GM12873 (cell line): ENCODE data around the gene ITK.
A peak's percentile ranks its signal among the peaks of the same experiment; 100 is the strongest.

Experiments
- TF ChIP-seq, protein P1 (sequence below): IDR thresholded peaks from 2 replicates; pipeline ENCODE4 v1.5.1; 2012; ENCODE audit warnings: low read depth, mild to moderate bottlenecking, moderate library complexity, low read length, control low read depth; ENCODE audit not compliant: insufficient read depth; ENCODE audit errors: missing control alignments

The ITK gene

DNA sequence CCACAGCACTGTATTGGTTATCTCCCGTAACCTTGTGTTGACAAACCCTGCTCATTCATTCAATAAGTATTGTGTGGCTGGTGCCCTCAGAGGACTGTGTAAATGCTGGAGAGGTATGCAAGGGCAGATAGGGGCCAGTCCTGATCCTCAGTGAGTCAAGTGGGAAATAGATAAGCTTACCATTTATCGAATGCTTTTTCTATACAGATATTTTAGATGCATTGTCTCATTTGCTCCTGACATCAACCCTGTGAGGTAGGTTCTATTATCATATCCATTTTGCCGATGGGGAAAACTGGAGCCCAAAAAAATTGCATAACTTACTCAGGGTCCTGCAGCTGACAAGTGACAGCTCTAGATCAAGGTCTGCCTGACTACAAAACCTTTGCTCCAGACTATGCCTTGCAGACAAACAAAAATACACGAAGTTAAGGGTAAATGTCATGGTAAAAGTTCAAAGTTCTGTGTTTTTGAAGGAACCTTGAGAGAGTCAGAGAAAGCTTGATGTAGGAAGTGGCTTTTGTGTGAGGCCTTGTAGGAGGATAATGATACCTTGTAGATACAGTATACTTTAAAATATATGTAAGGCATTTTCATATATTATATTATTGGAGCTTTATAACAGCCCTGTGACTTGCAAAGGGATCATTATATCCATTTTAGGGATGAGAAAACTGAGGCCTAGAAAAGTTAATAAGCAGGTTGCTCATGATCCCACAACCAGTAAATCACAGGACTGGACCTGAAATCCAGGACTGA is 107.9 kb downstream of the ITK start:
- TF ChIP-seq, protein P1, sequence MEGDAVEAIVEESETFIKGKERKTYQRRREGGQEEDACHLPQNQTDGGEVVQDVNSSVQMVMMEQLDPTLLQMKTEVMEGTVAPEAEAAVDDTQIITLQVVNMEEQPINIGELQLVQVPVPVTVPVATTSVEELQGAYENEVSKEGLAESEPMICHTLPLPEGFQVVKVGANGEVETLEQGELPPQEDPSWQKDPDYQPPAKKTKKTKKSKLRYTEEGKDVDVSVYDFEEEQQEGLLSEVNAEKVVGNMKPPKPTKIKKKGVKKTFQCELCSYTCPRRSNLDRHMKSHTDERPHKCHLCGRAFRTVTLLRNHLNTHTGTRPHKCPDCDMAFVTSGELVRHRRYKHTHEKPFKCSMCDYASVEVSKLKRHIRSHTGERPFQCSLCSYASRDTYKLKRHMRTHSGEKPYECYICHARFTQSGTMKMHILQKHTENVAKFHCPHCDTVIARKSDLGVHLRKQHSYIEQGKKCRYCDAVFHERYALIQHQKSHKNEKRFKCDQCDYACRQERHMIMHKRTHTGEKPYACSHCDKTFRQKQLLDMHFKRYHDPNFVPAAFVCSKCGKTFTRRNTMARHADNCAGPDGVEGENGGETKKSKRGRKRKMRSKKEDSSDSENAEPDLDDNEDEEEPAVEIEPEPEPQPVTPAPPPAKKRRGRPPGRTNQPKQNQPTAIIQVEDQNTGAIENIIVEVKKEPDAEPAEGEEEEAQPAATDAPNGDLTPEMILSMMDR, result no peak

DNA sequence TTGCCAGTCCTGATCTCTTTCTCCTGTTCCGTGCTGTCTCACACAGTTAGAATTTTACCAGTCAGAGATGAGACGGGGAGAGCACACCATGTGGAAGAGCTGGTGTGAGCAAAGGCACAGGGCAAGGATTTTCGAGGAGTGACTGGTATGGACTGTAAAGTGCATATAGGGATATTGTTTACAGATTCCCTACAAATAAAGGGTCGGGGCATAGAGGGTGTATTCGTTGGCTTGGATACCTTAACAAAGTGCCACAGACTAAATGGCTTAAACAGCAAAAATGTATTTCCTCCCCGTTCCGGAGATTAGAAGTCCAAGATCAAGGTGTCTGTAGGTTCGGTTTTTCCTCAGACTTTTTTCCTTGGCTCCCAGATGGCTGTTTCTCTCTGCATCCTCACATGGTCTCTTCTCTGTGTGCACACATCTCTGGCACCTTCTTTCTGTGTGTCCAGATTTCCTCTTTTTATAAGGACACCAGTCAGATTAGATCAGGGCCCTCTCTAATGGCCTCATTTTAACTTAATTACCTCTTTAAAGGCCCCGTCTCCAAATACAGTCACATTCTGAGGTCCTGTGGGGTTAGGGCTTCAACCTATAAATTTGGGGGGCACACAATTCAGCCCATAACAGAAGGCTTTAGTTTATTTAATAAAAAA is 108.7 kb downstream of the ITK start:
- TF ChIP-seq, protein P1, result no peak

DNA sequence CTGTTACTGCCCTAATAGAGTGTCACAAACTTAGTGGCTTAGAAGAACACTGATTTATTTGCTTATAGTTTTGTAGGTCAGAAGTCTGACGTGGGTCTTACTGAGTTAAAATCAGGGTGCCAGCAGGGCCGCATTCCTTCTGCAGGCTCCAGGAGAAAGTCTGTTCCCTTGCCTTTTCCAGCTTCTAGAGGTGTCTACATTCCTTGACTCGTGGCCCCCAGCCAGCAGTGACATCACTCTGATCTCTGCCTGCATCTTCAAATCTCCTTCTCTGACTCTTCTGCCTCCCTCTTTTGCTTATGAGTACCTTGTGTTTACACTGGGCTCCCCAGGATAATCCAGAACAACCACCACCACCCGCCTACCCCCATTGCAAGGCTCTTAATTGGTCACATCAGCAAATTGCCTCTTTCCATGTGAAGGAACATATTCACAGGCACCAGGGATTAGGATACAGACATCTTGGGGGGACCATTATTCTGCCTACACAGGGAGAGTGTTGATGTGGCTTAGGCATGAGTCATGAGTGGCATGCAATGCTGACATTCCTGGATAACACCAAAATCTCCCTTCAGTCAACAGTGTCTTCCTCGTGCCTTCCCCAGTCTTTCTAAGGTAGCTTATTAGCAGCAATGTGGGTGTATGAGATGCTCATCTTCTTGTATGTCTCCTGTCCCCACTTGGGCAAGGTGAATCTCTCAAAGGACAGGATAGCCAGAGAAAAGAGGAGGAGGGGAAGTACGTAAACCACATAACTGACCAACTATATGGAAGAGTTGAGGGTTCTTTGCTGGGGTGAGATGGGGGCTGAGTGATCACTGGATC is 109.7 kb downstream of the ITK start:
- TF ChIP-seq, protein P1, result no peak

DNA sequence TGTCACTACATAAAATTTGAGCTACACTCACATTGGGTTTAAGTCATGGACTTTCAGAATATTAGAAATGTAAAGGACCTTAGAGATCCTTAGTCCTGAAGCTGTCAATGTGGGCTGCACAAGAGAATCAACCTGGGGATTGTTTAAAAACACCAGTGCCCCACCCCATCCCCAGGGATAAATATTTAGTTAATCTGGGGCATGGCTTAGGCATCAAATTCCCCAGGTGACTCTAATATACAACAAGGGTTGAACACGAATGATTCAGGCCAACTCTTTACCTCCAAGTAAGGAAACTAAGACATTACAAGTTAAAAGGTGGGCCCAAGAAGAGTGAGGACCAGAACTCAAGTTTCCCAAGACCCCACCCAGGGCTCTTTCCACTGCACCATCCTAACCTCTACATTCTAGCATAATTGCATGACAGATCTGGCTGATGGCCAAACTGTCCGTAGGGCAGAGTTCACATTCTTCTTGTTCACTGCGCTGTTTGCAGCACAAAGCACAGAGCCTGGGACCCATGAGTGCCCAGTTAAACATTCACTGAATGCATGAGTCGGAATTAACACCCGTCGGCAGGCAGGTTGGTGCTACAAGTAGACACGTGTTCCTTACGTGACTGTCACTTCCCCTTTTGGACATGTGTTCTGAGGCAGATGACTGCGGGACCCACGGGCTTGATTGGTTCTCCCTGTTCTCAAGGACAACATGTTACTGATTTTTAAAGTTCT is 110.5 kb downstream of the ITK start:
- TF ChIP-seq, protein P1, result no peak

DNA sequence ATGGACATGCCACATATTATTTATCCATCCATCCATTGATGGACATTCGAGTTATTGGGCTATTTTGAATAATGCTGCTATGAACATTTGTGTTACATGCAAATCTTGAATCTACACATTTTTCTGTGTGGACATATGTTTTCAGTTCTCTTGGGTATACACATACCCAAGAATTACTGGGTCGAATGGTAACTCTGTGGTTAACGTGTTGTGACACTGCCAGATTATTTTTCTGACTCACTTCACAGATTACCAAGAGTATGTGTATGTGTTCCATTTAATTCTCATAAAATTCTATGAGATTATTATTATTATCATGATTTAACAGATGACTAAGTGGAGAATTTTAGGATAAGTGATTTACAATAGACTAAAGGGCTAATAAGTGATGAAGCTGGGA is 112.0 kb downstream of the ITK start:
- TF ChIP-seq, protein P1, result no peak

DNA sequence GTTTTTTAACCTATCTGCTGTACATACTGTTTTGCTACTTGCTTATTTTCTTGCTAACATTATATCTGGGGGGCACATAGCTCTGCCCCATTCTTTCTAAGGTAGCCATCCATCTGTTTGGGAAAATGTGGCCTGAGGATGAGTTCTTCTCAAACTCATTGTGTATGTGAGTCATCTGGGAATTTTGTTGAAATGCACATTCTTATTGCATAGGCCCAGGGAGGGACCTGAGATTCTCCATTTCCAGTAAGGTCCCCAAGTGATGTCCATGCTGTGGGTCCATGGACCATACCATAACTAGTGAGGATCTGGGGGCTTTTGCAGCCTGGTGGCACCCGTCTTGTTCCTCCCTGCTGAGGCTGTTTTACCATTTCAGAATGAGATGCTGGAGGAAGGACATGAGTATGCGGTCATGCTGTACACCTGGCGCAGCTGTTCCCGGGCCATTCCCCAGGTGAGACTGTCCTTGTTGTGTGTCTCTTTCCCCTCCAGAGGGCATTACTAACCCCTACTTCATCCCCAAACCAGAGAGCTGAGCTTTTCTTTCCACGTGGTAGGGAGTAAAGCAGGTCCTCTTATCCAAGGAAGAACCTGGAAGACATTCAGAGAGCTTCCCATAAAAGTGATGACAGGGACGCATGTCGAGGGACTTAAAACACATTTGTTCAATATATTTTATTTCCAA is 113.9 kb downstream of the ITK start:
- TF ChIP-seq, protein P1, result peak; percentile 15
